Renal pelvis (tissue), 3 donors: ENCODE data around the gene ERICH3. TPM values are rescaled to one million over a fixed set of nuclear protein-coding genes. Genes with fewer than 3 reads are reported as not detected.

Source experiments
- polyA plus RNA-seq, 3 donors: library from polyadenylated mRNA; unstranded; fragments of 120-200 nt; gene quantifications; one replicate each; pipeline ENCODE4 v1.2.1, GENCODE V29; 2013; ENCODE audit not compliant: insufficient read length in 3 of 3

ERICH3 gene
- polyA plus RNA-seq, 3 donors: 0.46 to 0.77 (median 0.47) TPM

Other genes with a start within 250 kb of the ERICH3 start
- gene LRRC53, start 161.2 kb downstream of the ERICH3 start, polyA plus RNA-seq: under 1 TPM in 2 of 3 donors, not detected in 1; 0.01 to 0.04 TPM
- gene CRYZ, start 59.3 kb upstream of the ERICH3 start, polyA plus RNA-seq: 100 to 1,000 TPM; 129 to 187 (median 161) TPM
- 10 to 100 TPM; 30.7 to 34.9 (median 33.6) TPM for gene TYW3, start 59.4 kb upstream of the ERICH3 start, polyA plus RNA-seq